ENCODE results near the gene LRRN1.
A peak's percentile ranks its signal among the peaks of the same experiment; 100 is the strongest.

LRRN1 gene

DNA sequence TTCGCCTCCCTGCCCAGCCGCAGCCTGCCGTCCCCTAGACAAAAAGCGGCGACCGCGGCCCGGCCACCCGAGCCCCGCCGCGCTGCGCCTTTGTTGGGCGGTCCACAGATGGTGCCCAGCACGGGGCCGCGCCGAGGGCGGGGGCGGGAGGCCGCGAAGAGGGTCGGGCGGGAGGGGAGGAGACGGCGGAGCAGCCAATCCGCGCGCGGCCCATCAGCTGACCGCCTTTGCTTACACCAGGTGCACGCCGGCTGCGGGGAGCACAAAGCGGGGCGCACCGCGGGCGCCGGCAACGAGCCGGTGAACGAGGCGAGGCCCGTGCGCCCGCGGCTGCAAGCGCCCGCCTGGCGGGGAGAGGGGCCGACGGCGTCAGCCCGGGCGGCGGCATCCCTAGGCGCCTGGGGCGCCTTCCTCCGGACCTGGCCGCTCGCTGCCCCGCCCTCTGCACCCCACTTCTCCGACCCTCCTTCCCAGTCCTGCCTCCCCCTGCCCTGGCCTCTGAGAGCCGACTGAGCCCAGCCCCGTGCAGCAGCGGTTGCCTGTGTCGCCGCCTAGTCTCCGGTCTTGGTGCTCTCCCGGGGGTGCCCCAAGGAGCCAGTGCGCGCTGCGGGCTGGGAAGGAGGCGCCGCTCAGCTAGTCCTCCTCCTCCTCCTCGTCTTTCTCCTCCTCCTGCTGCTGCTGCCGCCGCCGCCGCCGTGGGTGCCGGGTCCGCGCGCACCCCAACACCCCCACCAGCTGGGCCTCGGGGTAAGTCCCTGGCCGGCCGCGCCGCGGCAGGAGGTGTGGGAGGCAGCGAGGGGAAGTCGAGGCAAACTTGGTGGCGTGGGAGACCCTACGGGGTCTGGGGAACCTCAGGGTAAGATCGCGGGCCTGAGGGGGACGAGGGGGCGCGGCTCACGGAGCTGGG lies at the start of gene LRRN1:
Gene LRRN1 (plus strand): TSS at position 259 of the 907 bp plus-strand sequence. CDS start 45,211 bp downstream, outside the sequence.
- peak; percentile 25 for DNase-seq

DNA sequence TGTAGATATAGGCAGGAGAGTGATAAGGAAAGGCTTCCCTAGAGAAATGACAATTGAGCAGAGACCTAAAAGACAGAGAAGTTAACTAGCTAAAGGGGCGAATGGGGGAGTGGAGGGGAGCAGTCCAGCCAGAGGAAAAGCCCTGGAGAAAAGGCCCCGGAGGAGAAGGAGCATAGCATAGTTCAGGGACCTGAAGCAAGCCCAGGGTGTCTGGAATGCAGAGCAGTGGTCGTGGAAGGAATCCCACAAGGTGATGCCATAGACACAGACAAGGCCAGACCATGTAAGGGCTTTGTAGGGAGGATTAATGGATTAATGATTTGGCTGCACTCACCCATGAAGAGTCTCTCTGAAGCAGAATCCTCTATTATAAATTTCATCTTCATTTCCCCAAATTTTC lies 45.8 kb upstream of the LRRN1 start:
- no peak for DNase-seq

DNA sequence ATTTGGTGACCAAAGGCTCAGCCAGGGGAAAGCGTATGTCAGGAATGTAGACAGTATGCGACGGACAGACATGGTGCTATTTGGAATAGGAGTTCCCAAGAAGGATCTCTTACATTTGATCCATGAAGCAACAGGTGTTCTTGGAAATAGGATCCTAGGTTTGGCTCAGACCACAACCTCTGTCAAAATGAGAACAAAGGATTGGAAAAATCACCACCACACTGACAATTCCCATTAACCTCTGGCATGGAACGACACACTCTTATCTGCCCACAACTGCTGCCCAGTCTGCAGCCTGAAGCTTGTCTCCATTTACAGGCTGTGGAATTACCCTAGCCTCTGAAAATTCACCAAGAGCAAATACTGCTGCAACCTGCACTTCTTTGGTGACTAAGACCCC lies 33.6 kb upstream of the LRRN1 start:
- DNase-seq: no peak

DNA sequence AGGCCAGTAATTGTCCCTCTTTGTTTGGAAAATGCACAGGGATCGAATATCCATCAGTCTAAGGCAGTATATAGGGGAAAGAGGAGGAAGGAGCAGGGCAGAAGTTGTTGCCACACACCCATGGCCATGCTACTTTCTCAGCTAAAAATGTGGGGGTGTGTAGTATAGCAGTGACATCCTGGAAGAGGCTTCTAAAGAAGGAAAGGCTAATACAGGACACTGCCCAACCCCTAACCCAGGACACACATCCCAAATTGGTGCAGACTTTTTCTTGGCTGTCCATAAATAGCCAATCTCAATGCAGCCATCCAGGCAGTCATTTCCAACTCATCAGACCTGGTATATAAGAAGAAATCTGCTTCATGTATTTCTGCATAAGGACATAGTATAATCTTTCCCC lies 33.1 kb upstream of the LRRN1 start:
- DNase-seq: no peak

DNA sequence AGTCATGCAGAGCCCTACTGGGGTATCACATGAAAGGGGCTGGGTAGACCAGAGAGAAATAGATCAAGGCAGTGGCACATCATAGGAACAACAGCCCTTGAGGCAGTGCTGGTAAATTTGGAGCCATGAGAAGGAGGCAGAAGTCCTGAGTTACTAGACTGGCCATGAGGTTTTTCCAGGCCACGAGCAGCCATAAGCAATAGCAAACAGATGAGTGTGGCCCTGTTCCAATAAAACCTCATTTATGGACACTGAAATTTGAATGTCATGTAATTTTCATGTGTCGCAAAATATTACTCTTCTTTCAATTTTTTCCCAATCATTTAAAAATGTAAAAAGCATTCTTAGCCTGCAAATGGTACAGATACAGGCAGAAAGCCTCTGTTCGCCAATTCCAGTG lies 28.1 kb upstream of the LRRN1 start:
- DNase-seq: no peak

DNA sequence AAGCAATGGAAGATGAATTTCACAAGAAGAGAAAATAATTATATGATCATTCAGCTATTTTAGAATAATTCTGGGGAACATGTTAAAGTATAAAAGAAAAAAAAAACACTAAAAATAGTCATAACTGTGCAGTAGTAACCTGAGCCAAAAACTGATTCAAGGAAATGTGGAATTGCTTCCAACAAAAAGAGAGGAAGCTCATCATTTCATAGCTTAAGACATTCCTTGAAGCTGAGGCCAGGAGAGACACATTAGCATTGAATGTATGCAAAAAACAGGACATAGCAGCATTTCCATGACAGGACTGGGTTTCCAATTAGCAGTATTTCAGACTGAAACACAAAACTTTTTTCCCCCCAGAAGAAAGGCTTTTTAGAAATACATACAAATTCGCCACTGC lies 27.7 kb upstream of the LRRN1 start:
- no peak for DNase-seq

DNA sequence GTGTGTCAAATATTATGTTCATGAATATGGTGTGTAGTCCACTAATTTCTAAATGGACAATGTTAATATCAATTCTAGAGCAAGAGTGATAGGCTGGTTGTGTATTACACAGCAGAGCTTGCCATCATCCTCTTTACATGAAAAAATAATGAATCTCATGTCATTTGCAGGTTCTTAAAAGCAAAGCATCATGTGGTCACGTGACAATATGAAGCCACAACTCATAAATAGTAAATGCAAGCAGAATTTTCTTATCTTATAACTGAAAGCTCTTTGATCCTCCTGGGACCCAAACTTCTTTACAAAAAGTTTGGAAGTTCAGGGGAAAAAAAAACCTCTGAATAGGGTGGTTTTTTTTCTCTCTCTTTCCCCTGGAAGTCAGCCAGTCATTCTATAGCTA lies 26.9 kb upstream of the LRRN1 start:
- DNase-seq: no peak

DNA sequence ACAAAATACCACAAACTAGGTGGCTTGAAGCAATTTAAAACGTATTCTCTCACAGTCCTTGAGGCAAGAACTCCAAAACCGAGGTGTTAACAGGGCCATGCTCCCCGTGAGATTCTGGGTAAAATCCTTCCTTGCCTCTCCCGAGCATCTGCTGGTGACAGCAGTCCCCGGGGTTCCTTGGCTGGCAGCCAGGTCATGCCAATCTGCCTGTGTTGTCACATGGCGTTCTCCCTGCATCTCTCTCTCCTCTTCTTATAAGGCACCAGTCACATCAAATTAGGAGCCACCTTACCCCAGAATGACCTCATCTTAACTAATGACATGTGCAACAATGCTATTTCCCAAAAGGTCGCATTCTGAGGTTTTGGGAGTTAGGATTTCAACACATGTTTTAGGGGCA lies 26.3 kb upstream of the LRRN1 start:
- DNase-seq: no peak

DNA sequence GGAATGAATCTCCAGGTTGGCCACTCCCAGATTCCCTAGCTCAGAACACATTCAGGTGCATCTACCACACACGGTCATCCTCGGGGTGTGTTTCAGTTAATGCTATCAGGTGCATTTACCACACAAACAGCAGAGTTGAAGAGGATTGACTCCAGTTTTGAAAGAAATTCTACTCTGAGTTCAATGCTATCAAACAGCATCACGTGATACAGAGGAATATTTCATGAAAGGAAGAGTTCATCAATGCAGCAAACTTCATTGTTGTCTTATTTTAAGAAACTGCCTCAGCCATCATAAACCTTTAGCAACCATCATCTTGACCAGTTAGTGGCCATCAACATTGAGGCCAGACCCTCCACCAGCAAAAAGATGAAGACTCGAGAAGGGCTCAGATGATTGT lies 22.6 kb upstream of the LRRN1 start:
- DNase-seq: no peak

DNA sequence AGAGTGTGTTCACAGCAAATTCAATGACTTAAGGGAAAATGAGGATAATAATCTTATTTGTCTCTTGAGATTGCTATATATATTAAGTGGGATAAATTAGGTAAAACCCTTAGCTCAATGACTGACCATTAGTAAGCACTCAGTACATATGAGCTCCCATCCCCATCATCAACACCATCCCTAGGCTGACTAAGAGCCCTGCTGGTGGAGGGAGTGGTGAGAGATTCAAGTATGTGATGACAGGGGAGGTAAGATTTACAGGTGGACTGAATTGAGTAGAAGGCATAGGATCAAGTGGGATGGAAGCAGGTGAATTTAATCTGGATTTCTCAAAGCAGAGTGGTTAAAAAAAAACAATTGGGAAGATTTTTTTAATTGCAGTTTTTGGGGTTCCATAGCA lies 21.0 kb upstream of the LRRN1 start:
- no peak for DNase-seq

DNA sequence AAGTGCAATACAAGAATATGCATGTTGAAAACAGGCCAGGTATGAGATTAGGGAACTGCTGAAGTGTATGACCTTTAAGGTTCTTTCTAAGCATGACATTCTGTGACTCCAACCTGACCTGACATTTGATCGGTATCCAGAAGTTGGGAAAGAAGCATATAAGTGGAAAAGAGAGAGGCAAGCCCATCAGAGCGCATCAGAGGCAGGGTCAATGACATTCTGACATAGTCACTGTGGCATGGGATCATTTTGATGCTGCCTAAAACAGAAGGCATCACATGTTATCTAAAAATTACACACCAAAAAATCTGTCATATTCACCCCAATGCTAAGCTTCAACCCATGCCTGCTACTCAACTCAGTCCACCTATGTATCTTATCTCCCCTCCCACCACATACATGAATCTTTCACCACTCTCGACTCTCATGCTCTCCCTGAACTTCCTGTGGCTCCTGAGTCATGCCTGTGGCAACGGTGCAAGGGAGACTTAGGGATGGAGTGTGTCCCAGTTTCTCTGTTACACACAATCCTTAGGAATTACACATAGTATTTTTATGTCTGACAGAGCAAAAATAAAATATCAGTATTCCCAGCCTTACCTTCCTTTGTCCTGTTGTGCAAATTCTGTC lies 20.5 kb upstream of the LRRN1 start:
- DNase-seq: no peak

DNA sequence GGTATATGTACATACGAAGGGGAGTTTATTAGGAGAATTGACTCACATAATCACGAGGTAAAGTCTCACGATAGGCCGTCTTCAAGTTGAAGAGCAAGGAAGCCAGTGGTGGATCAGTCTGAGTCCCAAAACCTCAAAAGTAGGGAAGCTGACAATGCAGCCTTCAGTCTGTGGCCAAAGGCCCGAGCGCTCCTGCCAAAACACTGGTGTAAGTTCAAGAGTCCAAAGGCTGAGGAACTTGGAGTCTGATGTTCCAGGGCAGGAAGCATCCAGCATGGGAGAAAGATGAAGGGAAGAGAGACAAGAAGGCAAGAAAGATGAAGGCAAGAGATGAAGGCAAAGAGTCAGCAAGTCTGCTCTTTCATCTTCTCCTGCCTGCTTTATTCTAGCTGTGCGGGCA lies 16.8 kb upstream of the LRRN1 start:
- DNase-seq: no peak

DNA sequence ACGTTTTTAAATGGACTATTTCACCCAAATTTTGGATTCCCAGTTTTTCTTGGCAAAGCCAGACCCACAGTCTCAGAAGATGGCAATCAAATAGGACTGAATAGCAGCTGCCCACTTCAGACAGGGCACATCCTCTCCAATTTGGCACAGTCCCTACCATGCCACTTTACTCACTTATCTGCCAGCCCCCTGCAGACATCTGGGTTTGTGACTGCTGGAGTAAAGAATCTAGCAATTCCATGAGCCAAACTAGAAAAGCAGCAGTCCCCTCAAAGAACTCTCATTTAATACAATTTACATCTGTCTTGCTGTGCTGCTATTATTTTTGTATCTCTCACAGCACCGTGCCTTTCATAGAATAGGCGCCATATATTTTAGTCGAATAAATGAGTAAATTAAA lies 16.0 kb upstream of the LRRN1 start:
- DNase-seq: no peak

DNA sequence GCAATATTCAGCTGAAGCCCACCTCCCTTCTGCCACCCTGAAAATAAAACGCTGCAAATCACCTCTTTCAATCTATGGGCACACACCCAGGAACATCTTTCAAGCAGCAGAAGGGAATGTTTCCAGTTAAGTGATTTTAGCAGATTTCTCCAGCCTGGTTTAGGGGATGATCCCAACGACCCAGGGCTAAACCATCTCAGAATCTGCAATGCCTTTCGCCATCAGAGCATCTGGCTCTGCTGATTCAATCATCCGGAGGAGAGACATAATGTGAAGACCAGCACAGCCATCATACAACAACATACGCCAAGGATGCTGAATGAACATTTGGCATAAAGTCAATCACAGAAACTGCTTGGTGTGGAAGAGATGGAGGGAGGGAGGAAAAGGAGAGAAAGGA lies 15.5 kb upstream of the LRRN1 start:
- DNase-seq: no peak

DNA sequence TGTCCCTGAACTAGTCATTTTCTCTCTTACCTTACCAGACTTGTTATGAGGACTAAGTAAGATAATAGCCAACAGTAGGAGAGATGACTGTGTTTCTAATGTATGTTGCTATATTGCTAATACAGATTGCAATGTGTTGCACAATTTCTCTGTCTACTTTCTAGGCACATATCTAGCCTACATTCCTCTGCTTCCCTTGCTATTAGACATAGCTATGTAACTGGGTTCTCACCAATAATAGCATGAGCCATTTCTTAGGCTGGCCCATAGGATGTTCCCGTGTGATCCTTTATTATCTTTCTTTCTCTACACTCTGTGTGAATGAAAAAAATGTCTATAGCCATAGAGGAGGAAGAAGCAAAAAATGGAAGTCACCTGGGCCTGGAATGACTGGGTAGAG lies 6.8 kb upstream of the LRRN1 start:
- DNase-seq: no peak

DNA sequence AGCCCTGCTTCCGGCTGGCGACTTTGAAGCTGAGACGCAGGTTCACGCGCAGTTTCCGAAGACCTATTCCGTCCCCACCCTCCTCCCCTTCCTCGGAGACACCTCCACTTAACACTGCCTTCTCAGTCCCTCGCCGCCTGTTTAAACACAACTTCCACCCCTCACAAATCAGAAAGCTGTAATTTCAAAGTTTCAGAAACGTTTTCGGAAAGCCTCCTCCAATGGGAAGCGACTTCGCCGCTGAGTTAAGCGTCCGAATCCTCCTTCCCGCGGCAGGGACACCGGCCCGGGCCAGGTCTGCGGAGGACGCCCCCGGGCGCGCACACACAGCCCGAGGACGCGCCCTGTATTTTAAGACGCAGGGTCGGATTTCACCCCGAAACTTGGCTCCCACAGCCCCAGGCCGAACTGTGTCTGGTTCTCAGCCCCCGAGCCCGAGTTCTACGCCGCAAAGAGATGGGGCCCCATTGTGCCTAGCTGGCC lies 559 bp upstream of the LRRN1 start:
- peak; percentile 19 for DNase-seq

DNA sequence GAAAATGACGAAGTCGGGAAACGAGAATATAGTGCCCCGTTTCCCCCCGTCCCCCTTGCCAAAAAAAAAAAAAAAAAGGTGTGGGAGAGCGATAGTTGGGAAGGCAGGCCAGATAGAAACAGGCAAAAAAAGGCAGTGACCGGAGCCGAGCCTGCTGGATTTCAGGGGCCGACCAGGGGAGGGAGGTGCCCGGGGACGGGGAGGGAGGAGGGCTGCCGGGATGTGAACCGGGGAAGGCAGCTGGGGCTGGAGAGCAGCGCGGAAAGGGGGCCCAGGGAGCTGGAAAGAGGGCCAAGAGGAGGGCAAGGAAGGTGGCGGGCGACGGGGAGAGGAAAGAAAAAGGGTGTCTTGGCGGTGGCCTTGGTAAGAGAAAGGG lies 837 bp downstream of the LRRN1 start:
- no peak for DNase-seq

DNA sequence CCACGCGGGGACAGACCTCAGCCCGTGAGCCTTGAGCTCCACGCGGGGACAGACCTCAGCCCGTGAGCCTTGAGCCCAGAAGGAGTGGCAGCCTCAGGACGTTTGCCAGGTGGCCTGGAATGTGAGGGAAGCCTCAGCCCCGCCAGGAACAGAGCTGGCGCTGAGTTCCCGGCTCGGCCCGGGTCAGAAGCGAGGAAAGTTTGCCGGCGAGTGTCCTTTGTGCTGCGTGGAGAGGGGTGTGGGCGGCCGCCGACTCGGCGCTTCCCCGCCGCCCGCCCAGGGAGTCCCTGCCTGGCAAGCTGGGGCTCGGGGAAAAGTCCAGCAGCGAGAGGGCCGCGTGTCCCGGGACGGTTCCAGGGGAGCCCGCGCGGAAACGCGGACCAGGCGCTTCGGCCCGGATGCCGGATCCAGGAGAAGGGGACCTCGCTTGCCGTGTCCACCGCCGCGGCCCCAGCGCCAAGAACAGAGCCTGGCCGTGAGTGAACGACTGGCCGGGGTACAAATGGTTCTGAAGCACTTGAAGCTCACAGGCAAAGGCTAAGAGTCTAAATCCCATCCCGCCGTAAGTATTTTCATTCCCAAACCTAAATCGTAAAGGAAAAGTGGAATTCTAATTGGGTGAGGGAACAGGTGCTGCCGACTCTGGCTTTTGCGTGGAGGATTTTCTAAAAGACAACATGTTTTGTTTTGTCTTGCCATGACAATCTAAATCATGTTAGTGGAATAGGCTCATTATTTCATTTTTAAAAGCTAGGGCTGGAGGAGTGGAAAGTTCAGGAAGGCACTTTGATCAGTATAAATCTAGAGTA lies 1.7 kb downstream of the LRRN1 start:
- DNase-seq: no peak

DNA sequence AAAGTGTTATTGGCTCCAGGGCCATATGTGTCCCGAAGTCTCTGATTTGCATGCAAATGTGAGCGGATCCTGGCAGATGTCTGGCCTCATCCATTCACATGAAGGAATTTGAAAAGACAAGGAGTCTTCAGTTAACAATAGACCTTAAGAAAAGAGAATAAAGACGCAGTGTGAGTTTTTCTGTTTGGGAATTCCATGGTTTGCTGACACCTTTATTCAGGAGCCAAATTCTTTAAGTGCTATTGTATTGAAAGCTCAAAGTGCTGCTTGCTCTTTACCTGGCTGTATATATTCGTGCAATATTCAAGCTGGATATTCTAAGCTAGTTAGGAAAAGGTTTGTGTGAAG lies 2.2 kb downstream of the LRRN1 start:
- DNase-seq: no peak

DNA sequence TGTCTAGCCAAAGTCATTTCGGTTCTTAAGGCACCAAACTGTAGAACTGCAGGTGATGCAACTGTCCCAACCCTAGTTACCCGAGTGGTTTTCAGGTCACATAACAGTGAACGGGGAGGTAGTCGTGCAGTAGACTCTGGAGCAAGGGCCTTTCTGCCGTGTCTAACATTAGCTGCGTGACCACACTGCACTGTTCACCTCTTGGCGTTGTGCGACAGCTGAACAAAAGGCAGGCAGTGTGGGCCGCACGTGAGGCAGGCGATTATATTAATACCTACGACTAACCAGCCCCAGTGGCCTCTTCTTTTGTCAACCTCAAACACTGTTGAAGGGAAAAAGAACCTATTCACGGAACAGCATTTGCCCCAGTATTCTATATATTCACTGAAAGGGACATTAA lies 2.8 kb downstream of the LRRN1 start:
- no peak for DNase-seq

DNA sequence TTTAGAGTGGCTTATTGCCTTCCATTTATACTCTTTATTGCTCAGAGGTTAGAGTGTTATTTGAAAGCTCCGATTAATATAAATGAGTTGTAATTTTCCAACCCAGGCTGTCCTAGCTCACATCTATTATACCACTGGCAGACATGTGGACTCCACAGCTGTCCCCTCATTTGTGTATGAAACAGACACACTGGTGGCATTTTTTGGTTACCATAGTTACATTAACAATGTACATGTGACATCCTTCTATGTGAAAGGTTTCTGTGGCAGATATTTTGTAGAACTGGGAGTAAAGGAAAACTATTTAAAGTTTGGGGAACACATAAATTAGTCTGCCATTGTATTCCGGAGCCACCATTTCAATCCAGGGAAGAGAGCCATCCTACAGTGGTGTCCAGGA lies 5.3 kb downstream of the LRRN1 start:
- DNase-seq: no peak

DNA sequence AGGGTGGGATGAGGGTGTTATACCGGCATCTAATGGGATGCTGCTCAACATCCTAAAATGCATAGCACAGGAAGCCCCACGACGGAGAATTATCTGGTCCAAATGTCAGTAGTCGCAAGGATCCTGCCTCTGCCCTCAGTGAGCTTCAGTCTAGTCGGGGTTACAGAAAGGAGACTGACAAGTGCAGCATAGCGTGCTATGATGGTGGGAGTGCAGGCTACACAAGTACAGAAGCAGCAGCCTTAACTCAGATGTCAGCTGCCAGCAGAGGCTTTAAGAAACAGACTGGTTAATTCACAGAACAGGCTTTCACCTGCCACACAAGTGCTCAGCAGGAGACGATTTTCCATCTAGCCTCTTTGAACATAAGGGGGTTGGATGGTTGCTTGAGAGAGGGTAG lies 6.9 kb downstream of the LRRN1 start:
- DNase-seq: no peak

DNA sequence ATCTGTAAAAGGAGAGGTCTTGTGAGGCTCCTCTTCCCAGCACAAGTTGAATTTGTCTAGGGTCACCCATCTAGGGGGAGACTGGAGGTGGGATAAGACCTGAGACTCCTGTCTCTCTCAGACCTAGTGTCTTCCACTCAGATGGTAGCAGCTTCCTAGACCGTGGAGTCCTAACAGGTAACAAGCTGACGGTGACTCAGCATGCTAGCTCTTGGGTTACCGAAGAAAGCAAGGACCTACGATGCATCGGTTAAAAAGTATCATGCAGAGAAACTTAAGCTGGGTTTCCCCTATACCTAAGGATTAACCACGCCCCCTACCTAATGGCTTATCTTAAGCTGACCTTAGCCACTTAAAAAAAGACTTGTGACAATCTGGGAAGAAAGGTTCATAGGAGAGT lies 7.6 kb downstream of the LRRN1 start:
- DNase-seq: no peak

DNA sequence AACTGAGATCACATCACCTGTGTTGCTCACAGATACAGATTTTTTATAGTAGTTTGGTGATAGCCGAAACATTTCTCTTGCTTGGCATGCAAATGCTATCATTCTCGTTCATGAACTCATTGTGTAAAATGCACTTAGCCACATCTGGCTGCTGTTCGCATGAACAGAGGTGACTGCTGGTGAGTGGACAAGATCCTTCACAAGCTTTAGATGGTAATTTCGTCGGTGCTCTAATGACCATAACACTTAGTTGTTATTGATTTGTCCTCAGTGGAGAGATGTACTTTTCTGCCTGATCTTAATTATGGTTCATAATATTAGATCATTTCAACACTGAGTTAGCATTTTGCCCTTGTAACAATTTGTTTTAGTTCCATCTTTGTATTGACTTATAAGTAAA lies 13.8 kb downstream of the LRRN1 start:
- DNase-seq: no peak
